HepG2 (cell line): ENCODE data around the gene KDM4E. TPM values are rescaled to one million over a fixed set of nuclear protein-coding genes. Genes with fewer than 3 reads are reported as not detected.

Experiments
- ATAC-seq: fragments of 200-7000 bp; cut with Tn5 transposase; 3 replicates; pipeline ENCODE4 v1.9.1; 2020; ENCODE audit warnings: mild to moderate bottlenecking, moderate library complexity
- BruUV-seq: library from RNA; stranded (reverse); fragments of 400-500 nt; replicated peaks from 2 replicates; lab custom pipeline; 2021; lab: Mats Ljungman, UMichigan
- CTCF ChIA-PET: fragments of 300-600 bp; formaldehyde crosslinking; extraction: SDS; loops from one replicate; lab custom pipeline; 2021; ENCODE audit warnings: low total read pairs, inconsistent platforms, low intra/inter-chr PET ratio; lab: Yijun Ruan, JAX
- POLR2A ChIA-PET: fragments of 350-600 bp; sonication (Branson Sonifier 250); formaldehyde crosslinking; loops from one replicate; lab custom pipeline; 2020; ENCODE audit warnings: antibody characterized with exemption, inconsistent platforms; lab: Yijun Ruan, JAX
- DNase-seq: peaks from one replicate; pipeline ENCODE4 v3.0.0-alpha.2; 2015; ENCODE audit warnings: low spot score
- FAIRE-seq: peaks from 3 replicates; lab custom pipeline; 2011; peaks lifted over from hg19 to GRCh38; lab: Jason Lieb, UNC
- H2AFZ ChIP-seq: one replicate; pipeline ENCODE4 v1.6.1; 2011; ENCODE audit warnings: low read length, inconsistent platforms
- H3K27ac ChIP-seq: fragments of 300-600 bp; 3 replicates; pipeline ENCODE4 v1.8.0; 2011; ENCODE audit warnings: mixed run types, mild to moderate bottlenecking, mixed read lengths, low read length, inconsistent platforms; ENCODE audit not compliant: insufficient read depth; ENCODE audit errors: extremely low read length
- H3K27me3 ChIP-seq, 2 experiments: fragments of 200-600 bp in 1 of 2; 2 replicates in 1 of 2; 3 replicates in 1 of 2; pipeline versions ENCODE4 v1.6.0 to v1.8.0; 2011; ENCODE audit warnings: low read length in 2 of 2, mild to moderate bottlenecking in 2 of 2, moderate library complexity in 2 of 2, inconsistent platforms in 1 of 2; ENCODE audit not compliant: insufficient read depth in 2 of 2, control insufficient read depth in 1 of 2
- H3K36me3 ChIP-seq, 2 experiments: fragments of 200-600 bp in 1 of 2; replicated peaks in 1 of 2; 2 replicates in 1 of 2; 3 replicates in 1 of 2; pipeline versions ENCODE4 v1.5.1 to v1.8.0; 2011; ENCODE audit warnings: low read length in 2 of 2, inconsistent platforms in 1 of 2; ENCODE audit not compliant: insufficient read depth in 2 of 2, control insufficient read depth in 1 of 2
- H3K4me1 ChIP-seq: 2 replicates; pipeline ENCODE4 v1.5.1; 2012; ENCODE audit warnings: low read length, inconsistent platforms; ENCODE audit not compliant: insufficient read depth
- H3K4me2 ChIP-seq: 2 replicates; pipeline ENCODE4 v1.6.0; 2011; ENCODE audit warnings: low read depth, low read length, inconsistent platforms
- H3K4me3 ChIP-seq, 3 experiments: fragments of 200-600 bp in 1 of 3; sonication (generic), shearing (Covaris generic) in 1 of 3; replicated peaks in 1 of 3; 2 replicates each; pipeline ENCODE4 v1.5.1; 2011 to 2016; ENCODE audit warnings: low read length in 3 of 3, inconsistent platforms in 2 of 3, low read depth in 2 of 3, mild to moderate bottlenecking in 2 of 3, control low read depth in 1 of 3, mixed read lengths in 1 of 3; ENCODE audit not compliant: insufficient read depth in 1 of 3
- H3K79me2 ChIP-seq: one replicate; pipeline ENCODE4 v1.6.1; 2011; ENCODE audit warnings: low read length, inconsistent platforms; ENCODE audit not compliant: insufficient read depth
- H3K9ac ChIP-seq: 2 replicates; pipeline ENCODE4 v1.6.0; 2011; ENCODE audit warnings: mild to moderate bottlenecking, low read depth, low read length, inconsistent platforms; ENCODE audit not compliant: insufficient read depth
- H3K9me3 ChIP-seq: 2 replicates; pipeline ENCODE4 v1.5.1; 2012; ENCODE audit warnings: mild to moderate bottlenecking, low read length
- H4K20me1 ChIP-seq: 2 replicates; pipeline ENCODE4 v1.6.0; 2011; ENCODE audit warnings: inconsistent platforms, mild to moderate bottlenecking, low read length, moderate library complexity; ENCODE audit not compliant: insufficient read depth
- ARID5B ChIP-seq: IDR thresholded peaks from 2 replicates; pipeline ENCODE4 v1.4.0; 2020; ENCODE audit warnings: mild to moderate bottlenecking, missing genetic modification reagents
- CC2D1A ChIP-seq: sonication (generic); formaldehyde crosslinking; IDR thresholded peaks from 2 replicates; pipeline ENCODE4 v1.8.1; 2023; ENCODE audit warnings: mild to moderate bottlenecking, missing genetic modification reagents
- MEF2D ChIP-seq: sonication (generic); formaldehyde crosslinking; IDR thresholded peaks from 2 replicates; pipeline ENCODE4 v1.5.1; 2020; ENCODE audit warnings: mild to moderate bottlenecking, missing genetic modification reagents
- MYPOP ChIP-seq: sonication (generic); formaldehyde crosslinking; IDR thresholded peaks from 2 replicates; pipeline ENCODE4 v1.8.1; 2023; ENCODE audit warnings: mild to moderate bottlenecking, moderate library complexity, missing genetic modification reagents
- NCOR1 ChIP-seq: fragments of 200-600 bp; sonication (generic); IDR thresholded peaks from 2 replicates; pipeline ENCODE4 v1.7.0; 2017; ENCODE audit warnings: antibody characterized with exemption, low read length, borderline replicate concordance
- REL ChIP-seq: sonication (generic); formaldehyde crosslinking; conservative IDR thresholded peaks from 2 replicates; pipeline ENCODE4 v1.8.0; 2022; ENCODE audit warnings: mild to moderate bottlenecking, missing genetic modification reagents, moderate library complexity
- USF2 ChIP-seq, 2 experiments: sonication (generic) in 1 of 2; formaldehyde crosslinking in 1 of 2; IDR thresholded peaks; 2 replicates each; pipeline versions ENCODE4 v1.5.1 to v1.6.1; 2011 to 2020; ENCODE audit warnings: borderline replicate concordance in 1 of 2, low read depth in 1 of 2, low read length in 1 of 2, mild to moderate bottlenecking in 1 of 2, missing genetic modification reagents in 1 of 2, moderate library complexity in 1 of 2
- ZBTB49 ChIP-seq: sonication (generic); formaldehyde crosslinking; IDR thresholded peaks from 2 replicates; pipeline ENCODE4 v1.4.0; 2020; ENCODE audit warnings: missing genetic modification reagents, borderline replicate concordance
- ZNF34 ChIP-seq: sonication (generic); formaldehyde crosslinking; IDR thresholded peaks from 2 replicates; pipeline ENCODE4 v1.4.0; 2020; ENCODE audit warnings: mild to moderate bottlenecking, missing genetic modification reagents, borderline replicate concordance
- ZNF747 ChIP-seq: sonication (generic); formaldehyde crosslinking; IDR thresholded peaks from 2 replicates; pipeline ENCODE4 v1.8.1; 2023; ENCODE audit warnings: missing genetic modification reagents, mild to moderate bottlenecking, borderline replicate concordance
- ZNF83 ChIP-seq: sonication (generic); formaldehyde crosslinking; IDR thresholded peaks from 2 replicates; pipeline ENCODE4 v1.4.0; 2020; ENCODE audit warnings: missing genetic modification reagents, mild to moderate bottlenecking, borderline replicate concordance
- ZSCAN31 ChIP-seq: sonication (generic); formaldehyde crosslinking; IDR thresholded peaks from 2 replicates; pipeline ENCODE4 v1.5.0; 2020; ENCODE audit warnings: low read depth, mild to moderate bottlenecking, missing genetic modification reagents
- in situ Hi-C: cut with HindIII; loops from 2 replicates; pipeline ENCODE4 v1.10.0; 2017; ENCODE audit warnings: low pct_unique_long_range_greater_than_20kb; ENCODE audit not compliant: extremely low pct_ligation_motif_present
- intact Hi-C: fragments of 100-400 bp; cut with micrococcal nuclease; formaldehyde crosslinking; loops from one replicate; pipeline ENCODE4 v1.10.0; 2022; ENCODE audit not compliant: unreplicated experiment
- polyA plus RNA-seq, 8 experiments: library from polyadenylated mRNA; depleted of rRNA in 3 of 8; stranded (reverse) in 7 of 8; unstranded in 1 of 8; fragments of >200 nt; fragmentation: Illumina TruSeq in 4 of 8; extraction: Trizol in 4 of 8; gene quantifications; 2 replicates each; pipeline versions ENCODE4 v1.2.1 to v1.2.3, GENCODE V29; 2011 to 2016; ENCODE audit warnings: low read depth in 4 of 8, missing spikeins in 1 of 8, mixed read lengths in 1 of 8; ENCODE audit not compliant: insufficient read depth in 1 of 8
- total RNA-seq, 5 experiments: library from RNA; depleted of rRNA; stranded (reverse); fragments of >200 nt; fragmentation: Illumina TruSeq; extraction: Trizol; gene quantifications; 2 replicates each; pipeline ENCODE4 v1.2.3, GENCODE V29; 2016; ENCODE audit warnings: low read depth in 1 of 5

Gene KDM4E
- total and polyA plus RNA-seq, 2 of the 13 experiments (the other 11 are each of a cell fraction or from before 2014, with no cell fraction given): not detected

- no peak for TF ChIP-seq USF2 (IDR thresholded peaks at IDR 0.05; ENCODE audit: low read depth, low read length)
- TF ChIP-seq USF2 (CRISPR knock-in tag; IDR thresholded peaks at IDR 0.05; ENCODE audit: borderline replicate concordance): peak; percentile 25; the same call in 1 of the 2 replicates
These were observed 51.4 kb downstream of the KDM4E start (continued) for GRCh38 chr11:95076416-95076815.

- no peak for DNase-seq
- ATAC-seq: no peak
- intact Hi-C loops: no loop called here
- Histone ChIP-seq H3K4me1 (peaks cover 5% of the 10 kb centered on the region; the same call in 1 of the 2 replicates), H2AFZ (no peak overlapping the region), H3K9ac (no peak overlapping the region), H3K4me2 (no peak overlapping the region), H3K9me3 (no peaks in the 10 kb centered on the region), H3K36me3 (no peaks in the 10 kb centered on the region), H3K27ac (no peak overlapping the region), H4K20me1 (no peaks in the 10 kb centered on the region), H3K27me3 (no peaks in the 10 kb centered on the region; a peak in 2 of 5 replicates), H3K79me2 (no peaks in the 10 kb centered on the region), H3K4me3 (no peak overlapping the region)
- FAIRE-seq: no peak
- in situ Hi-C loops: loop anchor here (25.0 kb wide), 1 partner anchor 160 kb away; the partner anchor contains the start of gene SESN3
- CTCF ChIA-PET: no interaction called here
- POLR2A ChIA-PET: interaction anchor here (1.3 kb wide), 1 partner anchor 10 kb away, joined by 3 read pairs; no protein-coding TSS in a partner anchor
- BruUV-seq: no TSS peak
- TF ChIP-seq MYPOP (CRISPR knock-in tag) (no peak), ZNF83 (CRISPR knock-in tag) (no peak), MEF2D (CRISPR knock-in tag) (no peak), REL (CRISPR knock-in tag) (no peak), NCOR1 (no peak), ZSCAN31 (CRISPR knock-in tag) (no peak), ARID5B (CRISPR knock-in tag) (no peak), CC2D1A (CRISPR knock-in tag) (no peak), ZNF34 (CRISPR knock-in tag) (no peak), ZBTB49 (CRISPR knock-in tag) (no peak), ZNF747 (CRISPR knock-in tag) (no peak)
These were observed 51.9 kb downstream of the KDM4E start for GRCh38 chr11:95076981-95077380.
